HepG2 (cell line): ENCODE measurements around the gene FECH. TPM values are rescaled to one million over a fixed set of nuclear protein-coding genes. Genes with fewer than 3 reads are reported as not detected.

Experiments used
- AHDC1 ChIP-seq: sonication (generic); formaldehyde crosslinking; IDR thresholded peaks from 2 replicates; pipeline ENCODE4 v1.5.1; 2020; ENCODE audit warnings: mild to moderate bottlenecking, missing genetic modification reagents, borderline replicate concordance
- ARID2 ChIP-seq: sonication (generic); formaldehyde crosslinking; IDR thresholded peaks from 2 replicates; pipeline ENCODE4 v1.8.1; 2022; ENCODE audit warnings: mild to moderate bottlenecking, missing genetic modification reagents, borderline replicate concordance
- DMAP1 ChIP-seq: IDR thresholded peaks from 2 replicates; pipeline ENCODE4 v1.6.1; 2016
- GMEB2 ChIP-seq: IDR thresholded peaks from 2 replicates; pipeline ENCODE4 v1.6.1; 2016; ENCODE audit warnings: missing biosample characterization, missing genetic modification reagents, low read depth
- KDM5A ChIP-seq: fragments of 200-600 bp; sonication (generic); IDR thresholded peaks from 2 replicates; pipeline ENCODE4 v1.7.0; 2018; ENCODE audit warnings: antibody characterized with exemption, mild to moderate bottlenecking, low read length, borderline replicate concordance
- MXI1 ChIP-seq: IDR thresholded peaks from 3 replicates; pipeline ENCODE4 v1.6.1; 2012; ENCODE audit warnings: low read depth, low read length, inconsistent platforms, borderline replicate concordance
- PHB2 ChIP-seq: fragments of 450-650 bp; IDR thresholded peaks from 2 replicates; pipeline ENCODE4 v1.6.1; 2018; ENCODE audit not compliant: partially characterized antibody
- POLR2A ChIP-seq, 2 experiments: IDR thresholded peaks; 2 replicates each; pipeline ENCODE4 v1.6.1; 2011; ENCODE audit warnings: low read depth in 2 of 2, low read length in 2 of 2, mild to moderate bottlenecking in 1 of 2, moderate library complexity in 1 of 2; ENCODE audit not compliant: insufficient read depth in 1 of 2
- RXRB ChIP-seq: IDR thresholded peaks from 2 replicates; pipeline ENCODE4 v1.6.1; 2016; ENCODE audit warnings: borderline replicate concordance, missing genetic modification reagents, missing compliant biosample characterization
- ZBTB2 ChIP-seq: sonication (generic); formaldehyde crosslinking; IDR thresholded peaks from 2 replicates; pipeline ENCODE4 v1.8.0; 2022; ENCODE audit warnings: low read depth, missing genetic modification reagents
- ZNF251 ChIP-seq: sonication (generic); formaldehyde crosslinking; IDR thresholded peaks from 2 replicates; pipeline ENCODE4 v1.9.0; 2021; ENCODE audit warnings: mild to moderate bottlenecking, missing genetic modification reagents
- ZNF256 ChIP-seq: sonication (generic); formaldehyde crosslinking; conservative IDR thresholded peaks from 2 replicates; pipeline ENCODE4 v1.4.0; 2020; ENCODE audit warnings: missing genetic modification reagents
- ZNF362 ChIP-seq: sonication (generic); formaldehyde crosslinking; IDR thresholded peaks from 2 replicates; pipeline ENCODE4 v1.4.0; 2020; ENCODE audit warnings: missing genetic modification reagents, mild to moderate bottlenecking, borderline replicate concordance
- ZZZ3 ChIP-seq: sonication (generic); formaldehyde crosslinking; IDR thresholded peaks from 2 replicates; pipeline ENCODE4 v1.4.0; 2020; ENCODE audit warnings: missing genetic modification reagents, mild to moderate bottlenecking, borderline replicate concordance
- polyA plus RNA-seq, 8 experiments: library from polyadenylated mRNA; depleted of rRNA in 3 of 8; stranded (reverse) in 7 of 8; unstranded in 1 of 8; fragments of >200 nt; fragmentation: Illumina TruSeq in 4 of 8; extraction: Trizol in 4 of 8; gene quantifications; 2 replicates each; pipeline versions ENCODE4 v1.2.1 to v1.2.3, GENCODE V29; 2011 to 2016; ENCODE audit warnings: low read depth in 4 of 8, missing spikeins in 1 of 8, mixed read lengths in 1 of 8; ENCODE audit not compliant: insufficient read depth in 1 of 8
- total RNA-seq, 5 experiments: library from RNA; depleted of rRNA; stranded (reverse); fragments of >200 nt; fragmentation: Illumina TruSeq; extraction: Trizol; gene quantifications; 2 replicates each; pipeline ENCODE4 v1.2.3, GENCODE V29; 2016; ENCODE audit warnings: low read depth in 1 of 5
- TF ChIP-seq, protein P1 (sequence below): sonication (generic); formaldehyde crosslinking; IDR thresholded peaks from 2 replicates; pipeline ENCODE4 v1.4.0; 2020; ENCODE audit warnings: missing genetic modification reagents, borderline replicate concordance
- TF ChIP-seq, protein P2 (sequence below): sonication (generic); formaldehyde crosslinking; IDR thresholded peaks from 2 replicates; pipeline ENCODE4 v1.8.1; 2023; ENCODE audit warnings: mild to moderate bottlenecking, missing genetic modification reagents, borderline replicate concordance

FECH gene
- total and polyA plus RNA-seq, 2 of the 13 experiments (the other 11 are each of a cell fraction or from before 2014, with no cell fraction given): 14.7 to 21.9 TPM

GRCh38 chr18:57586251-57587049, at the start of gene FECH (continued):
- TF ChIP-seq, protein P1, sequence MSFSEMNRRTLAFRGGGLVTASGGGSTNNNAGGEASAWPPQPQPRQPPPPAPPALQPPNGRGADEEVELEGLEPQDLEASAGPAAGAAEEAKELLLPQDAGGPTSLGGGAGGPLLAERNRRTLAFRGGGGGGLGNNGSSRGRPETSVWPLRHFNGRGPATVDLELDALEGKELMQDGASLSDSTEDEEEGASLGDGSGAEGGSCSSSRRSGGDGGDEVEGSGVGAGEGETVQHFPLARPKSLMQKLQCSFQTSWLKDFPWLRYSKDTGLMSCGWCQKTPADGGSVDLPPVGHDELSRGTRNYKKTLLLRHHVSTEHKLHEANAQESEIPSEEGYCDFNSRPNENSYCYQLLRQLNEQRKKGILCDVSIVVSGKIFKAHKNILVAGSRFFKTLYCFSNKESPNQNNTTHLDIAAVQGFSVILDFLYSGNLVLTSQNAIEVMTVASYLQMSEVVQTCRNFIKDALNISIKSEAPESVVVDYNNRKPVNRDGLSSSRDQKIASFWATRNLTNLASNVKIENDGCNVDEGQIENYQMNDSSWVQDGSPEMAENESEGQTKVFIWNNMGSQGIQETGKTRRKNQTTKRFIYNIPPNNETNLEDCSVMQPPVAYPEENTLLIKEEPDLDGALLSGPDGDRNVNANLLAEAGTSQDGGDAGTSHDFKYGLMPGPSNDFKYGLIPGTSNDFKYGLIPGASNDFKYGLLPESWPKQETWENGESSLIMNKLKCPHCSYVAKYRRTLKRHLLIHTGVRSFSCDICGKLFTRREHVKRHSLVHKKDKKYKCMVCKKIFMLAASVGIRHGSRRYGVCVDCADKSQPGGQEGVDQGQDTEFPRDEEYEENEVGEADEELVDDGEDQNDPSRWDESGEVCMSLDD (CRISPR knock-in tag): no peak
- no peak for TF ChIP-seq RXRB (CRISPR knock-in tag)
- TF ChIP-seq ZBTB2: no peak
- TF ChIP-seq ARID2 (CRISPR knock-in tag): no peak
- TF ChIP-seq KDM5A: no peak
- no peak for TF ChIP-seq ZNF251 (CRISPR knock-in tag)
- TF ChIP-seq POLR2A (IDR thresholded peaks at IDR 0.05; ENCODE audit: insufficient read depth in 1 of 2, low read depth in 2 of 2, low read length in 2 of 2): peak; percentile 58 to 77
- TF ChIP-seq ZZZ3: no peak
- no peak for TF ChIP-seq ZNF256
- TF ChIP-seq, protein P2, sequence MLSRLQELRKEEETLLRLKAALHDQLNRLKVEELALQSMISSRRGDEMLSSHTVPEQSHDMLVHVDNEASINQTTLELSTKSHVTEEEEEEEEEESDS: no peak
- TF ChIP-seq GMEB2 (CRISPR knock-in tag): no peak
- no peak for TF ChIP-seq AHDC1
- no peak for TF ChIP-seq PHB2
- no peak; the same call in 1 of the 2 replicates for TF ChIP-seq DMAP1 (CRISPR knock-in tag)
- no peak for TF ChIP-seq ZNF362 (CRISPR knock-in tag)
- peak; percentile 56; the same call in 1 of the 3 replicates for TF ChIP-seq MXI1
